CD14-positive monocyte (primary cell): ENCODE results near the gene NFE2L1. TPM values are rescaled to one million over a fixed set of nuclear protein-coding genes. Genes with fewer than 3 reads are reported as not detected.

Experiments used
- DNase-seq, 3 donors: peaks; one replicate each; pipeline ENCODE4 v3.0.0-alpha.2; 2011 to 2022
- H2AFZ ChIP-seq: 2 replicates; pipeline ENCODE4 v1.6.0; 2012; ENCODE audit warnings: mild to moderate bottlenecking, low read depth, low read length, inconsistent platforms; ENCODE audit not compliant: insufficient read depth, poor library complexity, severe bottlenecking
- H3K27ac ChIP-seq, 2 donors: 1 replicate in 1 of 2; 2 replicates in 1 of 2; pipeline ENCODE4 v1.5.1; 2012 to 2013; ENCODE audit warnings: low read length in 2 of 2, control low read depth in 1 of 2, inconsistent platforms in 1 of 2, low read depth in 1 of 2, mild to moderate bottlenecking in 1 of 2
- H3K27me3 ChIP-seq, 2 donors: one replicate each; pipeline versions ENCODE4 v1.6.0 to v1.6.1; 2011 to 2013; ENCODE audit warnings: low read length in 2 of 2; ENCODE audit not compliant: control insufficient read depth in 2 of 2, insufficient read depth in 2 of 2
- H3K36me3 ChIP-seq, 2 donors: replicated peaks in 1 of 2; 1 replicate in 1 of 2; 2 replicates in 1 of 2; pipeline versions ENCODE4 v1.5.1 to v1.6.1; 2012 to 2013; ENCODE audit warnings: low read length in 2 of 2, control low read depth in 1 of 2, inconsistent platforms in 1 of 2, mild to moderate bottlenecking in 1 of 2; ENCODE audit not compliant: insufficient read depth in 2 of 2, control insufficient read depth in 1 of 2
- H3K4me1 ChIP-seq, 2 donors: 1 replicate in 1 of 2; 2 replicates in 1 of 2; pipeline versions ENCODE4 v1.5.1 to v1.6.1; 2012 to 2013; ENCODE audit warnings: low read length in 2 of 2, control low read depth in 1 of 2, inconsistent platforms in 1 of 2, mild to moderate bottlenecking in 1 of 2, moderate library complexity in 1 of 2; ENCODE audit not compliant: insufficient read depth in 2 of 2, control insufficient read depth in 1 of 2
- H3K4me2 ChIP-seq: replicated peaks from 2 replicates; pipeline ENCODE3; 2012; ENCODE audit warnings: low read length, moderate library complexity, mild to moderate bottlenecking; ENCODE audit not compliant: poor library complexity, severe bottlenecking; ENCODE audit errors: extremely low read depth
- H3K4me3 ChIP-seq, 3 experiments: fragments of 200-600 bp in 1 of 3; sonication (generic) in 1 of 3; replicated peaks in 1 of 3; 1 replicate in 2 of 3; 2 replicates in 1 of 3; pipeline ENCODE4 v1.5.1; 2011 to 2013; ENCODE audit warnings: low read length in 3 of 3, mild to moderate bottlenecking in 3 of 3, control low read depth in 2 of 3, low read depth in 2 of 3, inconsistent platforms in 1 of 3, moderate library complexity in 1 of 3
- H3K79me2 ChIP-seq: 2 replicates; pipeline ENCODE4 v1.6.0; 2012; ENCODE audit warnings: mild to moderate bottlenecking, control low read depth, inconsistent platforms, low read length, moderate library complexity; ENCODE audit not compliant: insufficient read depth
- H3K9ac ChIP-seq: 2 replicates; pipeline ENCODE4 v1.6.0; 2017; ENCODE audit warnings: low read length, mild to moderate bottlenecking; ENCODE audit not compliant: insufficient read depth, poor library complexity, severe bottlenecking
- H3K9me3 ChIP-seq, 2 donors: replicated peaks in 1 of 2; 1 replicate in 1 of 2; 2 replicates in 1 of 2; pipeline versions ENCODE4 v1.5.1 to v1.6.1; 2012 to 2013; ENCODE audit warnings: low read length in 2 of 2, control low read depth in 1 of 2; ENCODE audit not compliant: control insufficient read depth in 1 of 2, insufficient read depth in 1 of 2
- H4K20me1 ChIP-seq: 2 replicates; pipeline ENCODE4 v1.6.0; 2012; ENCODE audit warnings: mild to moderate bottlenecking, low read length, control low read depth, moderate library complexity; ENCODE audit not compliant: insufficient read depth
- H3K27ac Mint-ChIP-seq, 7 donors: one replicate each; pipeline ENCODE4 v1.8.0; 2020; ENCODE audit warnings: mild to moderate bottlenecking in 7 of 7, mixed read lengths in 7 of 7, moderate library complexity in 6 of 7, inconsistent platforms in 2 of 7
- H3K27me3 Mint-ChIP-seq, 3 donors: one replicate each; pipeline ENCODE4 v1.8.0; 2021 to 2022; ENCODE audit warnings: low read depth in 3 of 3, mild to moderate bottlenecking in 3 of 3, mixed read lengths in 3 of 3, moderate library complexity in 3 of 3, inconsistent platforms in 1 of 3
- H3K36me3 Mint-ChIP-seq, 2 donors: one replicate each; pipeline ENCODE4 v1.8.0; 2020; ENCODE audit warnings: mixed read lengths in 2 of 2, inconsistent platforms in 1 of 2, mild to moderate bottlenecking in 1 of 2
- H3K4me1 Mint-ChIP-seq: one replicate; pipeline ENCODE4 v1.8.0; 2020; ENCODE audit warnings: mild to moderate bottlenecking, mixed read lengths
- H3K4me3 Mint-ChIP-seq, 2 donors: one replicate each; pipeline ENCODE4 v1.8.0; 2020; ENCODE audit warnings: mild to moderate bottlenecking in 2 of 2, mixed read lengths in 2 of 2, moderate library complexity in 1 of 2
- H3K9me3 Mint-ChIP-seq, 7 donors: one replicate each; pipeline ENCODE4 v1.8.0; 2020 to 2022; ENCODE audit warnings: mixed read lengths in 7 of 7, mild to moderate bottlenecking in 6 of 7, moderate library complexity in 6 of 7, inconsistent platforms in 2 of 7
- CTCF ChIP-seq: fragments of 200-600 bp; IDR thresholded peaks from one replicate; pipeline ENCODE4 v1.8.0; 2022; ENCODE audit warnings: antibody characterized with exemption, mild to moderate bottlenecking
- WGBS: methylation state at CpG from one replicate; pipeline ENCODE4 v1.1.5; 2013; ENCODE audit warnings: missing lambda C conversion rate; ENCODE audit not compliant: insufficient coverage; 5-methylcytosine and 5-hydroxymethylcytosine counted together
- intact Hi-C, 2 donors: fragments of 100-400 bp; cut with micrococcal nuclease; formaldehyde crosslinking; loops; one replicate each; pipeline versions ENCODE4 v1.15.0 to v1.15.1; 2023
- polyA plus RNA-seq, 3 donors: library from polyadenylated mRNA; depleted of rRNA in 1 of 3; unstranded in 2 of 3; stranded (reverse) in 1 of 3; fragments of 300-500 nt in 2 of 3; fragments of >200 nt in 1 of 3; fragmentation: Illumina TruSeq in 2 of 3; gene quantifications; 1 replicate in 2 of 3; 2 replicates in 1 of 3; pipeline ENCODE4 v1.2.3, GENCODE V29; 2012 to 2021

NFE2L1 gene
- polyA plus RNA-seq, 3 donors = 2.8 to 27.0 (median 7.1) TPM

- H3K4me1 Mint-ChIP-seq = peaks cover 42% of the 10 kb centered on the region
- Histone ChIP-seq H3K9me3 (no peaks in the 10 kb centered on the region), H3K36me3 (peaks cover 74 to 95% of the 10 kb centered on the region in 2 donors), H3K79me2 (peaks cover 57% of the 10 kb centered on the region), H3K4me1 (peaks cover 17 to 46% of the 10 kb centered on the region in 2 donors), H3K27ac (no peak overlapping the region), H3K9ac (no peak overlapping the region), H3K27me3 (no peaks in the 10 kb centered on the region), H3K4me3 (no peak overlapping the region), H3K4me2 (no peak overlapping the region), H4K20me1 (peaks cover 95% of the 10 kb centered on the region), H2AFZ (no peak overlapping the region)
- H3K4me3 Mint-ChIP-seq = no peak overlapping the region
- H3K27me3 Mint-ChIP-seq = no peaks in the 10 kb centered on the region
- intact Hi-C loops = no loop called here
- DNase-seq = no peak
- WGBS = 96% methylated on average over 3 of the region's 4 CpGs
- H3K9me3 Mint-ChIP-seq = no peaks in the 10 kb centered on the region
- TF ChIP-seq CTCF = no peak
- H3K36me3 Mint-ChIP-seq = peaks cover 85 to 89% of the 10 kb centered on the region in 2 donors
- H3K27ac Mint-ChIP-seq = peak overlapping the region in 1 of 7 donors; percentile 6
Measured at GRCh38 chr17:48057626-48058025, 9.5 kb downstream of the NFE2L1 start.

GRCh38 chr17:48058393-48059124, 10.4 kb downstream of the NFE2L1 start:
- Mint-ChIP-seq H3K9me3 (no peaks in the 10 kb centered on the region), H3K27ac (peak overlapping the region; percentile 2 to 79 (median 53)), H3K4me3 (no peak overlapping the region), H3K4me1 (peaks cover 34% of the 10 kb centered on the region), H3K27me3 (no peaks in the 10 kb centered on the region), H3K36me3 (peaks cover 77 to 84% of the 10 kb centered on the region in 2 donors)
- DNase-seq = no peak
- H2AFZ ChIP-seq = no peak overlapping the region
- peaks cover 47% of the 10 kb centered on the region for H3K79me2 ChIP-seq
- peaks cover 87% of the 10 kb centered on the region for H4K20me1 ChIP-seq
- H3K4me2 ChIP-seq = no peak overlapping the region
- peaks cover 74 to 95% of the 10 kb centered on the region in 2 donors for H3K36me3 ChIP-seq
- no peaks in the 10 kb centered on the region for H3K27me3 ChIP-seq
- no peak overlapping the region for H3K9ac ChIP-seq
- 83% methylated on average over 6 of the region's 11 CpGs for WGBS
- H3K27ac ChIP-seq = peak overlapping the region in 1 of 2 donors; percentile 42
- no peak overlapping the region for H3K4me3 ChIP-seq
- intact Hi-C loops = no loop called here
- no peaks in the 10 kb centered on the region for H3K9me3 ChIP-seq
- no peak for TF ChIP-seq CTCF
- peaks cover 14 to 37% of the 10 kb centered on the region in 2 donors for H3K4me1 ChIP-seq
